GM21786 (cell line): ENCODE data around the gene GARRE1.
"Not testable (repeated sequence)": the region's sequence is repeated elsewhere in the genome, so short reads cannot be mapped to it uniquely, and the experiment has no call there.

ENCODE experiments used
- ATAC-seq: cut with Tn5 transposase; IDR thresholded peaks from one replicate; pipeline ENCODE4 v1.9.1; 2021; ENCODE audit not compliant: unreplicated experiment

Gene GARRE1

GRCh38 chr19:34254046-34254697, at the start of gene GARRE1:
Gene GARRE1, plus strand, starts transcription at chr19:34254554. Its CDS starts 45,920 bp downstream, at chr19:34300474.
- peak; percentile 84 for ATAC-seq

GRCh38 chr19:34205324-34205723, 49.0 kb upstream of the GARRE1 start:
- ATAC-seq, result not testable (repeated sequence)

GRCh38 chr19:34208291-34208884, 46.0 kb upstream of the GARRE1 start:
- ATAC-seq, result no peak

- ATAC-seq, result no peak
Observed at GRCh38 chr19:34209726-34210125, 44.6 kb upstream of the GARRE1 start.

GRCh38 chr19:34213283-34213682, 41.1 kb upstream of the GARRE1 start:
- ATAC-seq, result no peak

GRCh38 chr19:34214040-34214439, 40.3 kb upstream of the GARRE1 start:
- ATAC-seq, result no peak

- no peak for ATAC-seq
Observed at GRCh38 chr19:34215006-34215665, 39.2 kb upstream of the GARRE1 start.

- ATAC-seq, result no peak
Observed at GRCh38 chr19:34215666-34216038, 38.7 kb upstream of the GARRE1 start.

GRCh38 chr19:34216745-34217219, 37.6 kb upstream of the GARRE1 start:
- not testable (repeated sequence) for ATAC-seq

- no peak for ATAC-seq
Observed at GRCh38 chr19:34217952-34218817, 36.2 kb upstream of the GARRE1 start.

GRCh38 chr19:34218818-34219164, 35.6 kb upstream of the GARRE1 start:
- ATAC-seq, result no peak

- ATAC-seq, result no peak
Observed at GRCh38 chr19:34220472-34221063, 33.8 kb upstream of the GARRE1 start.

- ATAC-seq, result no peak
Observed at GRCh38 chr19:34222386-34222785, 32.0 kb upstream of the GARRE1 start.

GRCh38 chr19:34224996-34225658, 29.2 kb upstream of the GARRE1 start:
- no peak for ATAC-seq

- ATAC-seq, result no peak
Observed at GRCh38 chr19:34225659-34226015, 28.7 kb upstream of the GARRE1 start.

- ATAC-seq, result no peak
Observed at GRCh38 chr19:34226036-34226435, 28.3 kb upstream of the GARRE1 start.

GRCh38 chr19:34228347-34228746, 26.0 kb upstream of the GARRE1 start:
- no peak for ATAC-seq

- ATAC-seq, result no peak
Observed at GRCh38 chr19:34228762-34229161, 25.6 kb upstream of the GARRE1 start.

- no peak for ATAC-seq
Observed at GRCh38 chr19:34229721-34230120, 24.6 kb upstream of the GARRE1 start.

- no peak for ATAC-seq
Observed at GRCh38 chr19:34230820-34231219, 23.5 kb upstream of the GARRE1 start.

GRCh38 chr19:34231439-34231838, 22.9 kb upstream of the GARRE1 start:
- no peak for ATAC-seq
